GM19099 (cell line): Measurements from ENCODE around the gene OLFML2A.

Experiments
- POLR2A ChIP-seq: IDR thresholded peaks from 3 replicates; pipeline ENCODE4 v1.6.1; 2011; ENCODE audit warnings: low read depth; ENCODE audit not compliant: insufficient read length; ENCODE audit errors: extremely low read depth

Gene OLFML2A

GRCh38 chr9:124757616-124758015 is 19.3 kb upstream of the OLFML2A start:
- no peak for TF ChIP-seq POLR2A

GRCh38 chr9:124758061-124758460 is 18.9 kb upstream of the OLFML2A start:
- no peak for TF ChIP-seq POLR2A

GRCh38 chr9:124758691-124759090 is 18.2 kb upstream of the OLFML2A start:
- TF ChIP-seq POLR2A: no peak

GRCh38 chr9:124759327-124759726 is 17.6 kb upstream of the OLFML2A start:
- TF ChIP-seq POLR2A: no peak

- TF ChIP-seq POLR2A: no peak
These were observed 16.2 kb upstream of the OLFML2A start for GRCh38 chr9:124760719-124761118.

GRCh38 chr9:124761196-124761595 is 15.7 kb upstream of the OLFML2A start:
- no peak for TF ChIP-seq POLR2A

GRCh38 chr9:124761710-124762109 is 15.2 kb upstream of the OLFML2A start:
- TF ChIP-seq POLR2A: no peak

- no peak for TF ChIP-seq POLR2A
These were observed 14.3 kb upstream of the OLFML2A start for GRCh38 chr9:124762633-124763032.

GRCh38 chr9:124764774-124765438 is 12.0 kb upstream of the OLFML2A start:
- TF ChIP-seq POLR2A: no peak

- TF ChIP-seq POLR2A: no peak
These were observed 11.5 kb upstream of the OLFML2A start for GRCh38 chr9:124765439-124765835.

GRCh38 chr9:124766326-124766725 is 10.6 kb upstream of the OLFML2A start:
- TF ChIP-seq POLR2A: no peak

GRCh38 chr9:124766815-124767554 is 9.9 kb upstream of the OLFML2A start:
- TF ChIP-seq POLR2A: no peak

- TF ChIP-seq POLR2A: no peak
These were observed 9.1 kb upstream of the OLFML2A start for GRCh38 chr9:124767821-124768220.

GRCh38 chr9:124768334-124768733 is 8.6 kb upstream of the OLFML2A start:
- no peak for TF ChIP-seq POLR2A

- TF ChIP-seq POLR2A: no peak
These were observed 8.0 kb upstream of the OLFML2A start for GRCh38 chr9:124768750-124769548.
